NB4 (cell line): Measurements from ENCODE around the gene SLC26A1.

Experiments used
- DNase-seq: peaks from one replicate; pipeline ENCODE4 v3.0.0; 2010; ENCODE audit warnings: low read depth
- H3K4me3 ChIP-seq: one replicate; pipeline ENCODE4 v1.5.1; 2011; ENCODE audit warnings: mild to moderate bottlenecking, low read depth, low read length, moderate library complexity
- MYC ChIP-seq: IDR thresholded peaks from 2 replicates; pipeline ENCODE4 v1.6.1; 2011; ENCODE audit warnings: low read depth, low read length
- POLR2A ChIP-seq: IDR thresholded peaks from 2 replicates; pipeline ENCODE4 v1.6.1; 2011; ENCODE audit warnings: mild to moderate bottlenecking; ENCODE audit not compliant: insufficient read length; ENCODE audit errors: extremely low read depth
- TF ChIP-seq, protein P1 (sequence below): IDR thresholded peaks from one replicate; pipeline ENCODE4 v1.5.1; 2012; ENCODE audit warnings: low read depth, low read length
- TF ChIP-seq, protein P2 (sequence below): IDR thresholded peaks from 2 replicates; pipeline ENCODE4 v1.6.1; 2011; ENCODE audit warnings: low read depth, low read length

The SLC26A1 gene

DNA sequence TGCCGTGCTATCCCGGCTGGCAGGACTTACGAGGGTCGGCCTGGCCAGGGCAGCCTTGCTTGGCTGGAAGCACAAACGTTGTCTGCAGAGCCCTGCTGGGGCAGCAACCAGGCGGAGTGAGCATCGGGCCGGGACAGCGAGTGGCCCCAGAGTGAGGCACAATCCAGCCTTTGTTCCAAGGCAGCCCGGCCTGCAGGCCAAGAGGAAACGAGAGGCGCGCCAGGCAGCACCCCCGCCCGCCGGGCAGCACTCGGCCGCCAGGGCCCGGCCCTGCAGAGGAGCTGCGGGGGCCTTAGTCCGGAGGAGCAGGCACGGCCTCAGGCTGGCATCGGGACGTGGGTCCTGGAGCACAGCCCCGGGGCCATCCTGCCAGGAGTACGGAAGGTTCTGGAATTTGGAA, 42.3 kb upstream of the SLC26A1 start:
- no peak overlapping the region for H3K4me3 ChIP-seq
- DNase-seq = no peak
- TF ChIP-seq, protein P1, sequence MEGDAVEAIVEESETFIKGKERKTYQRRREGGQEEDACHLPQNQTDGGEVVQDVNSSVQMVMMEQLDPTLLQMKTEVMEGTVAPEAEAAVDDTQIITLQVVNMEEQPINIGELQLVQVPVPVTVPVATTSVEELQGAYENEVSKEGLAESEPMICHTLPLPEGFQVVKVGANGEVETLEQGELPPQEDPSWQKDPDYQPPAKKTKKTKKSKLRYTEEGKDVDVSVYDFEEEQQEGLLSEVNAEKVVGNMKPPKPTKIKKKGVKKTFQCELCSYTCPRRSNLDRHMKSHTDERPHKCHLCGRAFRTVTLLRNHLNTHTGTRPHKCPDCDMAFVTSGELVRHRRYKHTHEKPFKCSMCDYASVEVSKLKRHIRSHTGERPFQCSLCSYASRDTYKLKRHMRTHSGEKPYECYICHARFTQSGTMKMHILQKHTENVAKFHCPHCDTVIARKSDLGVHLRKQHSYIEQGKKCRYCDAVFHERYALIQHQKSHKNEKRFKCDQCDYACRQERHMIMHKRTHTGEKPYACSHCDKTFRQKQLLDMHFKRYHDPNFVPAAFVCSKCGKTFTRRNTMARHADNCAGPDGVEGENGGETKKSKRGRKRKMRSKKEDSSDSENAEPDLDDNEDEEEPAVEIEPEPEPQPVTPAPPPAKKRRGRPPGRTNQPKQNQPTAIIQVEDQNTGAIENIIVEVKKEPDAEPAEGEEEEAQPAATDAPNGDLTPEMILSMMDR = no peak
- TF ChIP-seq, protein P2, sequence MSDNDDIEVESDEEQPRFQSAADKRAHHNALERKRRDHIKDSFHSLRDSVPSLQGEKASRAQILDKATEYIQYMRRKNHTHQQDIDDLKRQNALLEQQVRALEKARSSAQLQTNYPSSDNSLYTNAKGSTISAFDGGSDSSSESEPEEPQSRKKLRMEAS = no peak
- TF ChIP-seq MYC (no peak), POLR2A (no peak)

DNA sequence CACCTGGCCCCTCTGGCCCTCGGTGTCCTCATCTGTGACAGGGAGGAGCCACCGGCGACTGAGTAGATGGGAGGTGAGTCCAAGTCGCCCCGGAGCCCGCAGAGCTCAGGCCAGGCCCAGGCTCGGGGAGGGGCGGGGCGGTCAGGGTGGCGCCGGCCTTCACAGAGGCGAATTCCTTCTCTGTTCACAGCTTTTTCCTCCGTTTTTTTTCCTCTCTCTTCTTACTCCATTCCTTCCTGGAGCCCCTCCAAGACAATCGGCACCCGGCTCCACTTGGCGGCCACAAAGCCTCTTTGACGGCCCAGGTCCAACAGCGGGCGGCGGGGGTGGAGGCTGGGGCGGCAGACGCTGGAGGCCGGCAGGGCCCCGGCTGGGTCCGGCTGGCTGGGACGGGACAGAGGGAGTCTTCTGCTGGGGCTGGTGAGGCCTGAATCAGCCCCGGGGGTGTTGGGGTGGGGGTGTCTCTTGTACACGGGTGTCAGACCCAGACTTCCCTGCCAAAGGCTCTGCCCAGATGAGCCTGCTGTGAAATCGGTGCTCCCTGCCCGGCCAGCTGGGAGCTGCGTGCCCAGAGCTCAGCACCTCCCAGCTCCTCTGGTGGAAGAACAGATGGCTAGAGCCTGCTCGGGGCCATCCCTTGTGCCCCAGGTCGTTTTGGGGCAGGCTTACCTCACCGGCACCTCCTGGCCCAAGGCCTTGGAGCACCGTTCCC, 40.8 kb upstream of the SLC26A1 start:
- no peak overlapping the region for H3K4me3 ChIP-seq
- TF ChIP-seq POLR2A = no peak
- TF ChIP-seq, protein P1 = no peak
- TF ChIP-seq, protein P2 = no peak
- no peak for TF ChIP-seq MYC
- no peak for DNase-seq

DNA sequence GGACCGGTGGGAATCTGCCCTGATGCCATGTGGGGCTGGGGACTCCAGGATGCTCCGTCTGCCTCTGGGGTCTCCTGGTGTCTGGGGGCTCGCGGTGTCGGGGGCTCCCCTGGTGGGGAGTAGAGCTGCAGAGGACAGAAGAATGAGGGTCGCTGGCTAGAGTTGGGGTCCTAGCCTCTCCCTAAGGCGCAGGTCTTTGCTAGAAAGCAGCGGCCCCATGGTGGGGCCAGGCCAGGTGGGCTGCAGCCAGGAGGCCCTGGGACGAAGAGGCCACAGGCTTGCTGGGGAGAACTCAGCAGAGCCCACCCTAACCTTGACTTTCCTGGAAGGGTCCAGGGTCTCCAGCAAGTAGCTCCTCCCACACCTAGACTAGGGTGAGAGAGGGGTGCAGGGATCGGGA, 39.7 kb upstream of the SLC26A1 start:
- no peak for DNase-seq
- H3K4me3 ChIP-seq = no peak overlapping the region
- TF ChIP-seq MYC (no peak), POLR2A (no peak)
- TF ChIP-seq, protein P2 = no peak
- TF ChIP-seq, protein P1 = no peak

DNA sequence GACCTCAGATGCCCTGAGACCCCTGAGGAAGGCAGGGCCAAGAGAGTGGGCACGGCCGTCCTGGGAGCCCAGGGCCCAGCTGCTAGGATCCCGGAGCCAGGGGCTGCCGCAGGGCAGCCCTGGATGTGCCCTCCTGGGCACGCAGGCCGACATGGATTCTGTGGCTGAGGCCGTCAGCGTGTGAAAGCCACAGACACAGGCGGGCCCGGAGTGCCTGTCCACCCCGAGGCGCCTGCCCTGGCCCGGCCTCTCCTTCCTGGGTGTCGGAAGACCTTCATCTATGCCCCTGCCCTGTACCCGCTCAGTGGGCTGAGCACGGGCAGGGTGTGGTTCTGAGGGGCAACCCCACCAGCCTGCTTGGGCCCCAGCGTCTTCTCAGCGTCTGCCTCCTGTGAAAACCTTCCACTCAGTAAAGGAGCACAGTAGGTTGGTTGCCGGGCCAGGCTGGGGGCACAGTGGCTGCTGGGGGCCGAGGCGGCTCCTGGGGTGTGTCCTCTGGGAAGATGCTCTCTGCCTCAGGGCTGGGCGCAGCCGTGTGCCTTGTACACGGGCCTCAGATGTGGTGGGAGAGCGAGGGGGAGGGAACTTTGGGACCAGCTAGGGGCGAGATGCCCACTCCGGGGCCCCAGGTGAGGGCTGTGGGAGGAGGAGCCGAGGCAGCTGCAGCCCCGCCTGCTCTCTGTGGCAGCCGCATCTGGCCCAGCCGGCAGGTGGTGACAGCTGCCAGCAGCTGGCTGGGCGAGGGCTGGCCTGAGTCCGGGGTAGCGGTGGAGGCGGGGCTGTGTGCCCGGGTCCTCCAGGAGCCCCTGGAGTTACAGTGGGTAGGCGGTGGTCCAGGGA, 39.0 kb upstream of the SLC26A1 start:
- no peak for TF ChIP-seq POLR2A
- TF ChIP-seq, protein P1 = no peak
- TF ChIP-seq MYC = no peak
- TF ChIP-seq, protein P2 = no peak
- no peak for DNase-seq

DNA sequence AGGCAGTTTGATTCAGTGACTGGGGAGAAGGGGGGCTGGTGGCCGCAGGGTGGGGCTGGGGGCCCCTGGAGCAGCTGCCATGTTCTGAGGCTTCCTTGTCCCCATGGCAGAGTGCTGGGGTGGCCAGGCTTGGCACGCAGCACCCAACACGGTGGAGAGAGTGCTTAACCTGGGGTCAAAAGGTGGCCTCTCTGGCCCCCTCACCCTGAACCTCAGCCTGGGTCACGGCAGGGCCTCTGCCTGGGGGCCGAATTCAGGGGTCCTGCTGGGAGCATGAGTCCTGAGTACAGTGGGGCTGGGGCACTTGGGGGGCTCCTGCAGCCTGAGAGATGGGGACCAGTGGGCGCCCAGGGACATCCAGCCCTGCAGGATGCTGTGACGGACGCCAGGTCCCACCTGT, 38.1 kb upstream of the SLC26A1 start:
- H3K4me3 ChIP-seq = no peak overlapping the region
- DNase-seq = no peak
- TF ChIP-seq, protein P1 = no peak
- TF ChIP-seq, protein P2 = no peak
- no peak for TF ChIP-seq MYC
- TF ChIP-seq POLR2A = no peak

More for the DNA sequence above, 39.0 kb upstream of the SLC26A1 start:
- no peak overlapping the region for H3K4me3 ChIP-seq
